GM18951 (cell line): Measurements from ENCODE around the gene CPED1.

ENCODE experiments used
- POLR2A ChIP-seq: IDR thresholded peaks from 4 replicates; pipeline ENCODE4 v1.6.1; 2011; ENCODE audit warnings: mild to moderate bottlenecking; ENCODE audit not compliant: insufficient read length, insufficient read depth; ENCODE audit errors: extremely low read depth
- in situ Hi-C: fragments of 300-500 bp; cut with MboI; formaldehyde crosslinking; loops from one replicate; pipeline ENCODE4 v1.12.0; 2022; ENCODE audit warnings: low sequenced_read_pairs, mixed read lengths, inconsistent platforms; ENCODE audit not compliant: unreplicated experiment

The CPED1 gene

DNA sequence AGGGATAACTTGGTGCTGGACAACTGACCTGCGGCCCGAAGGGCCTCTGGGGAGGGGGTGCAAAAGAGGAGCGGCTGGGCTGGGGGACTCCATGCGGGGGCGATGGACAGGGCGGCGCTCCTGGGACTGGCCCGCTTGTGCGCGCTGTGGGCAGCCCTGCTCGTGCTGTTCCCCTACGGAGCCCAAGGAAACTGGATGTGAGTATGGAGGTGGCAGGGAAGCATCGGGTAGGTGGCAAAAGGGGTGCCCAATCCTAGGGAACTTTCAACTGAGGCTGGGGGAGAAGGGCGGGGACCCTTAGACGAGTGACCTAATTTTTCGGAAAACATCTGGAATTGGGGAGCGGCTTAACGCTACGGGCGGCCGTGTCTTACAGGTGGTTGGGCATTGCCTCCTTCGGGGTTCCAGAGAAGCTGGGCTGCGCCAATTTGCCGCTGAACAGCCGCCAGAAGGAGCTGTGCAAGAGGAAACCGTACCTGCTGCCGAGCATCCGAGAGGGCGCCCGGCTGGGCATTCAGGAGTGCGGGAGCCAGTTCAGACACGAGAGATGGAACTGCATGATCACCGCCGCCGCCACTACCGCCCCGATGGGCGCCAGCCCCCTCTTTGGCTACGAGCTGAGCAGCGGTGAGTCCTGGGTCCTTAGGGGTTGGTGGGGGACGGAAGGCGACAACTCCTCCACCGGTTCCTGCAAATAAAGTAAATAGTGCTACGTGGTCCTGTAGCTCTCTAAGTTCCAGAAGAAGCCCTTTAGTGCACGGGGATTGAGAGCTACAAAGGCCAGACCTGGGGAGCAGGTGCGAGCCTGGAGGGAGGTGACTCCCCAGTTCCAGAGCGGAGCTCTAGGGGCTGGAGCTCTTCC is 340.9 kb downstream of the CPED1 start:
- TF ChIP-seq POLR2A = no peak
- in situ Hi-C loops = loop anchor here (25.0 kb wide), 1 partner anchor 192 kb away; no protein-coding TSS in a partner anchor

- no peak for TF ChIP-seq POLR2A
- in situ Hi-C loops = loop anchor here (25.0 kb wide), 1 partner anchor 193 kb away; no protein-coding TSS in a partner anchor
Measured at GRCh38 chr7:121330053-121330833, 341.7 kb downstream of the CPED1 start.

DNA sequence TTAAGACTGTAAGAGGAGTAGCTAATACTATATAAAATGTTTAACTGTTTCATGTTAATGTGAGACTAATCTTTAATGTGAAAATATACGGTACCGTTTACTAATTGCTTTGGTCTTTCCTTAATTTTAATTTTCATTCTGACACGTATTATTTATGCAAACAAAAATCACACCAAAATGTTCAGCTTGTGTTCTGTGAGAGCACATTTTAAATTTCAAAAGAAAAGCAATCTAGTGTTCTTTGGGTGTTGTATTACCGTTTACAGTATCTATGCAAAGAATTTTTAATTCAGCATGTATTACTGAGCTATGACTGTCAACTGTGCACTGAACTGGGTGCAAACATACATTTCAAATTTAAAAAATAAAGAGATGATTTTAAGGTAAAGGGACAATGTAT is 342.5 kb downstream of the CPED1 start:
- in situ Hi-C loops = loop anchor here (25.0 kb wide), 1 partner anchor 194 kb away; no protein-coding TSS in a partner anchor

DNA sequence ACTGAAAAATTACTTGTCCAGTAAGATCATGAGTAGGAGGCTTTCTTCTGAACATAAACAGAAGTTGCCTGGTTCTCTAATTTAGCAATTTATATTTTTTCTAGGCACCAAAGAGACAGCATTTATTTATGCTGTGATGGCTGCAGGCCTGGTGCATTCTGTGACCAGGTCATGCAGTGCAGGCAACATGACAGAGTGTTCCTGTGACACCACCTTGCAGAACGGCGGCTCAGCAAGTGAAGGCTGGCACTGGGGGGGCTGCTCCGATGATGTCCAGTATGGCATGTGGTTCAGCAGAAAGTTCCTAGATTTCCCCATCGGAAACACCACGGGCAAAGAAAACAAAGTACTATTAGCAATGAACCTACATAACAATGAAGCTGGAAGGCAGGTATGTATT is 343.1 kb downstream of the CPED1 start:
- TF ChIP-seq POLR2A = no peak
- in situ Hi-C loops = loop anchor here (25.0 kb wide), 1 partner anchor 194 kb away; no protein-coding TSS in a partner anchor

More for the DNA sequence above, 342.5 kb downstream of the CPED1 start:
- TF ChIP-seq POLR2A = no peak

DNA sequence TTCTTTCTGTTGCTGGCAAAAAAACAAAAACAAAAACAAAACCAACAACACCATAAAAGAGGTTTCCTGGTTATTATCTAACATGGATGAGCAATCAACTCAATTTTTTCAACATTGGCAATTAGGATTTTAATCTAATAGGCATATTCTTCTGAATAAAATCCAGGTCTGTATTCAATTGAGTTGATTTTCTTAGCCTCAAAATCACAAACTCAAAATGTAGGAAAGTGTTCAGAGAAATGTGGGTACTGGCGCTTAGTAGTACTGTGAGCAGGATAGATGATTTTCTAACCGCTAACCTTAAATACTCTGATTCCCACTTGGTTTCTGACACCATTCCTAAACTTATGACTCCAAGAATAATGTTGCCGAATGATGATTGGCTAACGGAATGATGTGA is 345.9 kb downstream of the CPED1 start:
- no peak for TF ChIP-seq POLR2A
- in situ Hi-C loops = loop anchor here (25.0 kb wide), 1 partner anchor 197 kb away; no protein-coding TSS in a partner anchor

GRCh38 chr7:121334875-121335648 is 346.6 kb downstream of the CPED1 start:
- TF ChIP-seq POLR2A = no peak
- in situ Hi-C loops = loop anchor here (25.0 kb wide), 1 partner anchor 198 kb away; no protein-coding TSS in a partner anchor

- no peak for TF ChIP-seq POLR2A
- in situ Hi-C loops = loop anchor here (25.0 kb wide), 1 partner anchor 199 kb away; no protein-coding TSS in a partner anchor
Measured at GRCh38 chr7:121336579-121336978, 348.1 kb downstream of the CPED1 start.

DNA sequence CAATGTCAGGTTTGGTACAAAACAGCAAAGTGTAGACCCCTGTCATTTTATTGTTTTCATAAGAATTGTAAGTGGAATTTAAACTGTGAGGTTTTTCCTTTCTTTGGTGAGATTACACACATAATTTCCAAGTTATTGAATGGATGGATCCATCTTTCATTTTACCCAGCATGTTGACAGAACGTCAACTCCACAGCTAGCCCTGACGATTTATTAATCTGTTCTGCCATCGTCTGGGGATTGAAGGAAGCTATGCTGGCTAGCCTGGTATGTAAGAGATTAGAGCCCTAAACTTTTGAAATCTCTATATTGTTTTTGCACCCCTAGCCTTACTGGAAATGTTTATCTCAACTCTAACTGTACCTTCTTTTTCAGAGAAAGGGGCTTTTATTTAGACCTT is 348.9 kb downstream of the CPED1 start:
- TF ChIP-seq POLR2A = no peak
- in situ Hi-C loops = loop anchor here (25.0 kb wide), 1 partner anchor 200 kb away; no protein-coding TSS in a partner anchor

GRCh38 chr7:121339082-121339481 is 350.6 kb downstream of the CPED1 start:
- in situ Hi-C loops = loop anchor here (25.0 kb wide), 1 partner anchor 202 kb away; no protein-coding TSS in a partner anchor
- no peak for TF ChIP-seq POLR2A

DNA sequence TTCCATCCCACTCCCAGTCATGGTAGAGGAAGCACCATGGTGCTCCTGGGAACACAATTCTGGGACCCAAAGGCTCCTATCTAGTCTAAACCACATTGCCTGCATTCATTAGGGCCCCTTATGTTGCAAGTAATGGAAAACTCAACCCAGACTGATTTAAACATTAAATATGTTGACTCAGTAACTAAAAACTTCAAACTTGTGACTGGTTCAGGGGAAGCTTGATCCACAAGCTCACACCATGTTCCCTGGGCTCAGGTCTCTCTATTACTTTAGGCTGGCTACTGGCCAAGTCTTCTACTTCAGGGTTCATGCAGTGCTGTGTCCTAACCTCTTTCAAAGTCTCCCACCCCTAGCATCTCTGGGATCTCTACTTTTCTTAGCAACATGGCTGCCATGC is 353.4 kb downstream of the CPED1 start:
- in situ Hi-C loops = loop anchor here (25.0 kb wide), 1 partner anchor 205 kb away; no protein-coding TSS in a partner anchor
- TF ChIP-seq POLR2A = no peak

DNA sequence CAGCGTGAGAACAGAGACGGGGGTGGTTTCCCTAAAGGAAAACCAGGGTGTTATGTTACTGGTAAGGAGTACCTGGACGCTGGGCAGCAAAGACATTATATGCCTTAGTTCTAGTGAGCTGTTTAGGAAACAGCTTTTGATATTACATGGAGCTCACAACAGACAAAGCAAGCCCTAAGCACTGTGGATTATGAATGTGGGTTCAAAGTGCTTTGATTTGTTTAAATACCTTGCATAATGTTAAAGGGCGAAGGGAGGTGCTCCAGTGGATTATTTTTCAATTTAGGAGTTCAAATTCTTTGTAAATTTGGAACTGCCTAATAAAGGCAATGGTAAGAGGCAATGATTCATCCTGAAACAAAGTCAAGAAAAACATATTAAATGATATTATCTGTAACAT is 354.1 kb downstream of the CPED1 start:
- in situ Hi-C loops = loop anchor here (25.0 kb wide), 1 partner anchor 205 kb away; no protein-coding TSS in a partner anchor
- no peak for TF ChIP-seq POLR2A

- no peak for TF ChIP-seq POLR2A
- in situ Hi-C loops = loop anchor here (25.0 kb wide), 1 partner anchor 206 kb away; no protein-coding TSS in a partner anchor
Measured at GRCh38 chr7:121343302-121343701, 354.8 kb downstream of the CPED1 start.
